ENCODE measurements around the gene IL31. TPM values are rescaled to one million over a fixed set of nuclear protein-coding genes. Genes with fewer than 3 reads are reported as not detected.

Gene IL31
- total and polyA plus RNA-seq, 4 donors: not detected

- Histone ChIP-seq H3K4me1 (ENCODE audit: control insufficient read depth in 5 of 5, insufficient read depth in 5 of 5, low read length in 5 of 5) (peaks cover 0 to 7% (median under 1%) of the 10 kb centered on the region in 5 donors), H3K9me3 (ENCODE audit: control insufficient read depth in 4 of 4, insufficient read depth in 3 of 4, low read length in 3 of 4) (no peaks in the 10 kb centered on the region), H3K4me3 (no peak overlapping the region), H3K27me3 (ENCODE audit: control insufficient read depth in 3 of 3, insufficient read depth in 3 of 3, low read length in 2 of 3) (peaks cover 0 to 18% (median 11%) of the 10 kb centered on the region in 3 donors), H3K36me3 (ENCODE audit: control insufficient read depth in 4 of 4, insufficient read depth in 4 of 4, low read length in 4 of 4) (peaks cover 19 to 32% (median 27%) of the 10 kb centered on the region in 4 donors), H3K9ac (ENCODE audit: insufficient read depth in 1 of 2, low read length in 2 of 2) (no peak overlapping the region), H3K27ac (ENCODE audit: low read depth in 1 of 2, low read length in 1 of 2) (no peak overlapping the region)
- 94 to 98% methylated on average over 18 of the region's 18 CpGs for WGBS, 2 donors
- ATAC-seq (ENCODE audit: insufficient read depth, low FRiP score) (no peak), DNase-seq (no peak)
- no peak for TF ChIP-seq CTCF (IDR thresholded peaks at IDR 0.05; ENCODE audit: control extremely low read depth, extremely low read depth)
These were observed 34.2 kb upstream of the IL31 start for GRCh38 chr12:122208073-122208820.

- 80 to 86% methylated on average over 8 of the region's 8 CpGs for whole genome bisulfite sequencing, 2 donors
- no peak for DNase-seq
- Histone ChIP-seq H3K4me3 (no peak overlapping the region), H3K4me1 (ENCODE audit: control insufficient read depth in 5 of 5, insufficient read depth in 5 of 5, low read length in 5 of 5) (peaks cover 0 to 9% (median 4%) of the 10 kb centered on the region in 5 donors), H3K9me3 (ENCODE audit: control insufficient read depth in 4 of 4, insufficient read depth in 3 of 4, low read length in 3 of 4) (no peaks in the 10 kb centered on the region), H3K36me3 (ENCODE audit: control insufficient read depth in 4 of 4, insufficient read depth in 4 of 4, low read length in 4 of 4) (peaks cover 14 to 26% (median 22%) of the 10 kb centered on the region in 4 donors), H3K27ac (ENCODE audit: low read depth in 1 of 2, low read length in 1 of 2) (no peak overlapping the region), H3K27me3 (ENCODE audit: control insufficient read depth in 3 of 3, insufficient read depth in 3 of 3, low read length in 2 of 3) (peaks cover 0 to 26% (median 19%) of the 10 kb centered on the region in 3 donors), H3K9ac (ENCODE audit: insufficient read depth in 1 of 2, low read length in 2 of 2) (no peak overlapping the region)
- no peak for TF ChIP-seq CTCF (IDR thresholded peaks at IDR 0.05; ENCODE audit: control extremely low read depth, extremely low read depth)
- ATAC-seq (ENCODE audit: insufficient read depth, low FRiP score): no peak
These were observed 33.4 kb upstream of the IL31 start for GRCh38 chr12:122207391-122207790.

- H3K4me3 ChIP-seq: no peak overlapping the region
- no peaks in the 10 kb centered on the region for H3K9me3 ChIP-seq (ENCODE audit: control insufficient read depth in 4 of 4, insufficient read depth in 3 of 4, low read length in 3 of 4)
- H3K4me1 ChIP-seq (ENCODE audit: control insufficient read depth in 5 of 5, insufficient read depth in 5 of 5, low read length in 5 of 5): peaks cover 0 to 9% (median 4%) of the 10 kb centered on the region in 5 donors
- peaks cover 0 to 28% (median 22%) of the 10 kb centered on the region in 3 donors for H3K27me3 ChIP-seq (ENCODE audit: control insufficient read depth in 3 of 3, insufficient read depth in 3 of 3, low read length in 2 of 3)
- TF ChIP-seq CTCF (IDR thresholded peaks at IDR 0.05; ENCODE audit: control extremely low read depth, extremely low read depth): no peak
- DNase-seq (no peak), ATAC-seq (ENCODE audit: insufficient read depth, low FRiP score) (no peak)
- H3K36me3 ChIP-seq (ENCODE audit: control insufficient read depth in 4 of 4, insufficient read depth in 4 of 4, low read length in 4 of 4): peaks cover 14 to 26% (median 22%) of the 10 kb centered on the region in 4 donors
- H3K27ac ChIP-seq (ENCODE audit: low read depth in 1 of 2, low read length in 1 of 2): no peak overlapping the region
- 84 to 92% methylated on average over 8 of the region's 8 CpGs for WGBS, 2 donors
- no peak overlapping the region for H3K9ac ChIP-seq (ENCODE audit: insufficient read depth in 1 of 2, low read length in 2 of 2)
These were observed 33.0 kb upstream of the IL31 start for GRCh38 chr12:122206976-122207375.

All from lung (tissue), 12 donors.